Stomach (tissue), 4 donors: ENCODE measurements around the gene PYGM.
A peak's percentile ranks its signal among the peaks of the same experiment; 100 is the strongest.

ENCODE experiments used
- CTCF ChIP-seq, 7 experiments: fragments of 450-650 bp in 4 of 7; fragments of 200-600 bp in 3 of 7; sonication (generic) in 3 of 7; IDR thresholded peaks; one replicate each; pipeline ENCODE4 v1.5.1; 2016 to 2019; ENCODE audit warnings: antibody characterized with exemption in 7 of 7, control low read depth in 2 of 7, mild to moderate bottlenecking in 1 of 7
- EP300 ChIP-seq: sonication (generic); formaldehyde crosslinking; IDR thresholded peaks from one replicate; pipeline ENCODE4 v1.6.1; 2017; ENCODE audit warnings: antibody characterized with exemption
- POLR2A ChIP-seq, 4 donors: fragments of 450-650 bp; IDR thresholded peaks; one replicate each; pipeline ENCODE4 v1.6.1; 2016; ENCODE audit warnings: antibody characterized with exemption in 4 of 4, control low read depth in 2 of 4, mild to moderate bottlenecking in 1 of 4, moderate library complexity in 1 of 4
- POLR2AphosphoS5 ChIP-seq, 3 donors: sonication (generic); formaldehyde crosslinking; IDR thresholded peaks; one replicate each; pipeline ENCODE4 v1.6.1; 2016; ENCODE audit warnings: antibody characterized with exemption in 3 of 3

DNA sequence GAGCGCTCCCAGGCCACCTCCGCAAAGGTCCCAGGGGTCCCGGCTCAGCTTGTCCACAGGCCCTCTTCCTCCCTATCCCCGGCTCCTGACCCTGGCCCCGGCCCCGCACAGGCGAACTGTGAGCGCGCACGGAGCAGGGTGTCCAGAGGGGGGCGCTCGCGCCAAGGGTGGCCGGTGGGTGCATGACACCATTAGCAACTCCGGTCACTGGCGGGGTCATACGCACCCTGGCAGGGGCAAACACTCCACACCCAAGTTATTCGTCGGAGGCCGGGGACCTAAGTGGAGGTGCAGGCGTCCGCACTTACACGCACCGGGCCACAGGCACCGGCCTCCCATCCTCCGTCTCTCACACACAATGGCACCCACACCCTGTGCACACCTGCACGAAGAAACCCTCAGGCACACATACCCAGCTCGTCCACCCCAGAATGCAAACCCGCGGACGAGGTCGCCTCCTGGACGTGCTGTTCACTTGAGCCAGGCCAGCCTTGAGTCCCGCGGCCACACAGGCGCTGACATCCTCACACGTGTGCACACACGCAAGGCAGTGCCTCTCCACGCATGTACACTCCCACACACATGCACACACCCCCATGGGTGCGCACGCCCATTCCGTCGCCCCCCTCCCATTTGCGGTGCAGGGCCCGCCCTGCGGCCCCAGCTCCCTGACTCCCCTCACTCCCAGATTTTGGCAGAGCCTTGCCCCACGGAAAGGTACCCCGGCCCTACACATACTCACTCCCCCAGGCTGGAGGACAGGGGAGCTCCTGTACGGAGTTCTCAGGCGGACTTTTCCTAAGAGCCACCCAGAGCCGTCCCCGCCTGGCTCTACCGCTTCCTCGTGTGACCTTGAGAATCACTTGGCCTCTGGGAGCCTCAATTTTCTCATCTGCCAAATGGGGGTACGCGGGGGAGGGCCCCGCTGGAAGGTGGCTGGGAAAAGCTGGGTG is 15.9 kb downstream of the PYGM start, which contains the start of gene RASGRP2:
- TF ChIP-seq POLR2A (IDR thresholded peaks at IDR 0.05), result no peak
- peak in 5 of 7 experiments; percentile 17 to 56 (median 46) for TF ChIP-seq CTCF (IDR thresholded peaks at IDR 0.05)
- no peak for TF ChIP-seq EP300
- peak in 1 of 3 donors; percentile 61 for TF ChIP-seq POLR2AphosphoS5 (IDR thresholded peaks at IDR 0.05)
